Endothelial cell of umbilical vein (primary cell): ENCODE results near the gene FANCD2.

Source experiments
- CTCF ChIP-seq, 2 donors: IDR thresholded peaks; 1 replicate in 1 of 2; 2 replicates in 1 of 2; pipeline ENCODE4 v1.5.1; 2011; ENCODE audit warnings: low read length in 2 of 2, mild to moderate bottlenecking in 2 of 2, moderate library complexity in 2 of 2, control low read depth in 1 of 2, inconsistent platforms in 1 of 2, low read depth in 1 of 2; ENCODE audit not compliant: insufficient read depth in 1 of 2; ENCODE audit errors: extremely low read depth in 1 of 2
- EZH2 ChIP-seq: IDR thresholded peaks from 2 replicates; pipeline ENCODE4 v1.6.1; 2012; ENCODE audit warnings: borderline replicate concordance, low read depth, mild to moderate bottlenecking, moderate library complexity, low read length, inconsistent platforms; ENCODE audit not compliant: severe bottlenecking
- MYC ChIP-seq: IDR thresholded peaks from one replicate; pipeline ENCODE4 v1.6.1; 2011; ENCODE audit warnings: mild to moderate bottlenecking, low read depth, low read length
- POLR2A ChIP-seq: IDR thresholded peaks from 2 replicates; pipeline ENCODE4 v1.6.1; 2012; ENCODE audit warnings: low read depth, mild to moderate bottlenecking, control low read depth, low read length
- POLR2AphosphoS5 ChIP-seq: IDR thresholded peaks from 2 replicates; pipeline ENCODE4 v1.6.1; 2012; ENCODE audit warnings: low read depth, mild to moderate bottlenecking, control low read depth, low read length, moderate library complexity; ENCODE audit not compliant: insufficient read depth

GRCh38 chr3:10088256-10088655 is 62.0 kb downstream of the FANCD2 start:
- TF ChIP-seq CTCF (IDR thresholded peaks at IDR 0.05; ENCODE audit: extremely low read depth in 1 of 2, insufficient read depth in 1 of 2, low read depth in 1 of 2, low read length in 2 of 2) (no peak), POLR2A (no peak), EZH2 (no peak), MYC (no peak), POLR2AphosphoS5 (no peak)
